ENCODE measurements around the gene A3GALT2. TPM values are rescaled to one million over a fixed set of nuclear protein-coding genes. Genes with fewer than 3 reads are reported as not detected.
A peak's percentile ranks its signal among the peaks of the same experiment; 100 is the strongest.
"Not testable (repeated sequence)": the region's sequence is repeated elsewhere in the genome, so short reads cannot be mapped to it uniquely, and the experiment has no call there.

A3GALT2 gene
- total RNA-seq, 6 experiments from 2014 or later: not detected

- DNase-seq: peak; percentile 66
- H3K27me3 Mint-ChIP-seq (ENCODE audit: insufficient read depth): no peaks in the 10 kb centered on the region; the same call in none of the 2 replicates
- H3K4me3 Mint-ChIP-seq: no peak overlapping the region
- peak overlapping the region; percentile 63; the same call in 1 of the 2 replicates for H3K27ac Mint-ChIP-seq
- no peaks in the 10 kb centered on the region; the same call in 1 of the 2 replicates for H3K36me3 Mint-ChIP-seq (ENCODE audit: low read depth)
- peaks cover 9% of the 10 kb centered on the region for H3K4me1 Mint-ChIP-seq (ENCODE audit: low read depth)
- H3K9me3 Mint-ChIP-seq: no peaks in the 10 kb centered on the region
- TF ChIP-seq, protein P1, sequence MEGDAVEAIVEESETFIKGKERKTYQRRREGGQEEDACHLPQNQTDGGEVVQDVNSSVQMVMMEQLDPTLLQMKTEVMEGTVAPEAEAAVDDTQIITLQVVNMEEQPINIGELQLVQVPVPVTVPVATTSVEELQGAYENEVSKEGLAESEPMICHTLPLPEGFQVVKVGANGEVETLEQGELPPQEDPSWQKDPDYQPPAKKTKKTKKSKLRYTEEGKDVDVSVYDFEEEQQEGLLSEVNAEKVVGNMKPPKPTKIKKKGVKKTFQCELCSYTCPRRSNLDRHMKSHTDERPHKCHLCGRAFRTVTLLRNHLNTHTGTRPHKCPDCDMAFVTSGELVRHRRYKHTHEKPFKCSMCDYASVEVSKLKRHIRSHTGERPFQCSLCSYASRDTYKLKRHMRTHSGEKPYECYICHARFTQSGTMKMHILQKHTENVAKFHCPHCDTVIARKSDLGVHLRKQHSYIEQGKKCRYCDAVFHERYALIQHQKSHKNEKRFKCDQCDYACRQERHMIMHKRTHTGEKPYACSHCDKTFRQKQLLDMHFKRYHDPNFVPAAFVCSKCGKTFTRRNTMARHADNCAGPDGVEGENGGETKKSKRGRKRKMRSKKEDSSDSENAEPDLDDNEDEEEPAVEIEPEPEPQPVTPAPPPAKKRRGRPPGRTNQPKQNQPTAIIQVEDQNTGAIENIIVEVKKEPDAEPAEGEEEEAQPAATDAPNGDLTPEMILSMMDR (IDR thresholded peaks at IDR 0.05): peak; percentile 99
These were observed 25.3 kb downstream of the A3GALT2 start for GRCh38 chr1:33295450-33296081.

GRCh38 chr1:33295023-33295422 is 25.9 kb downstream of the A3GALT2 start:
- no peaks in the 10 kb centered on the region for H3K36me3 Mint-ChIP-seq (ENCODE audit: low read depth)
- H3K27ac Mint-ChIP-seq: no peak overlapping the region
- no peaks in the 10 kb centered on the region; the same call in none of the 2 replicates for H3K27me3 Mint-ChIP-seq (ENCODE audit: insufficient read depth)
- H3K4me1 Mint-ChIP-seq (ENCODE audit: low read depth): peaks cover 5% of the 10 kb centered on the region
- H3K4me3 Mint-ChIP-seq: no peak overlapping the region
- TF ChIP-seq, protein P1 (IDR thresholded peaks at IDR 0.05): no peak
- no peaks in the 10 kb centered on the region for H3K9me3 Mint-ChIP-seq
- DNase-seq: no peak

GRCh38 chr1:33294071-33295010 is 26.6 kb downstream of the A3GALT2 start:
- H3K4me3 Mint-ChIP-seq: no peak overlapping the region
- no peak overlapping the region for H3K27ac Mint-ChIP-seq
- TF ChIP-seq, protein P1 (IDR thresholded peaks at IDR 0.05): no peak
- DNase-seq: no peak
- H3K27me3 Mint-ChIP-seq (ENCODE audit: insufficient read depth): no peaks in the 10 kb centered on the region; the same call in none of the 2 replicates
- peaks cover 5% of the 10 kb centered on the region; the same call in 1 of the 2 replicates for H3K36me3 Mint-ChIP-seq (ENCODE audit: low read depth)
- H3K4me1 Mint-ChIP-seq (ENCODE audit: low read depth): peaks cover 5% of the 10 kb centered on the region
- H3K9me3 Mint-ChIP-seq: no peaks in the 10 kb centered on the region

- Mint-ChIP-seq H3K4me1 (ENCODE audit: low read depth) (peaks cover 5% of the 10 kb centered on the region), H3K4me3 (no peak overlapping the region), H3K9me3 (no peaks in the 10 kb centered on the region), H3K36me3 (ENCODE audit: low read depth) (peaks cover 11% of the 10 kb centered on the region), H3K27ac (no peak overlapping the region), H3K27me3 (ENCODE audit: insufficient read depth) (no peaks in the 10 kb centered on the region; the same call in none of the 2 replicates)
- TF ChIP-seq, protein P1 (IDR thresholded peaks at IDR 0.05): no peak
- no peak for DNase-seq
These were observed 28.1 kb downstream of the A3GALT2 start for GRCh38 chr1:33292726-33293340.

DNA sequence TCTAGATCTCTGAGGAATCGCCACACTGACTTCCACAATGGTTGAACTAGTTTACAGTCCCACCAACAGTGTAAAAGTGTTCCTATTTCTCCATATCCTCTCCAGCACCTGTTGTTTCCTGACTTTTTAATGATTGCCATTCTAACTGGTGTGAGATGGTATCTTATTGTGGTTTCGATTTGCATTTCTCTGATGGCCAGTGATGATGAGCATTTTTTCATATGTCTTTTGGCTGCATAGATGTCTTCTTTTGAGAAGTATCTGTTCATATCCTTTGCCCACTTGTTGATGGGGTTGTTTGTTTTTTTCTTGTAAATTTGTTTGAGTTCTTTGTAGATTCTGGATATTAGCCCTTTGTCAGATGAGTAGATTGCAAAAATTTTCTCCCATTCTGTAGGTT is 30.3 kb downstream of the A3GALT2 start:
- not testable (repeated sequence) for H3K9me3 Mint-ChIP-seq; H3K27ac Mint-ChIP-seq; H3K27me3 Mint-ChIP-seq (ENCODE audit: insufficient read depth)

More for the DNA sequence above, 30.3 kb downstream of the A3GALT2 start:
- H3K36me3 Mint-ChIP-seq (ENCODE audit: low read depth): peaks cover 11% of the 10 kb centered on the region
- H3K4me1 Mint-ChIP-seq (ENCODE audit: low read depth); DNase-seq; H3K4me3 Mint-ChIP-seq: not testable (repeated sequence)
